Aorta (tissue), 5 donors: ENCODE measurements around the gene USP3. TPM values are rescaled to one million over a fixed set of nuclear protein-coding genes. Genes with fewer than 3 reads are reported as not detected.

Experiments used
- ATAC-seq: fragments of 200-7000 bp; cut with Tn5 transposase; one replicate; pipeline ENCODE4 v1.9.1; 2022; ENCODE audit warnings: moderate library complexity; ENCODE audit not compliant: low FRiP score
- DNase-seq, 2 donors: peaks; one replicate each; pipeline ENCODE4 v3.0.0-alpha.2; 2020
- H3K27ac ChIP-seq, 2 donors: one replicate each; pipeline ENCODE4 v1.5.1; 2013; ENCODE audit warnings: low read length in 2 of 2, mild to moderate bottlenecking in 2 of 2, moderate library complexity in 2 of 2, control low read depth in 1 of 2, inconsistent platforms in 1 of 2, low read depth in 1 of 2
- H3K27me3 ChIP-seq, 2 donors: one replicate each; pipeline ENCODE4 v1.6.1; 2013; ENCODE audit warnings: control low read depth in 1 of 2, low read length in 1 of 2, mild to moderate bottlenecking in 1 of 2, moderate library complexity in 1 of 2; ENCODE audit not compliant: insufficient read depth in 2 of 2, control insufficient read depth in 1 of 2
- H3K36me3 ChIP-seq, 2 donors: one replicate each; pipeline ENCODE4 v1.6.1; 2013; ENCODE audit warnings: control low read depth in 1 of 2, low read length in 1 of 2, mild to moderate bottlenecking in 1 of 2; ENCODE audit not compliant: insufficient read depth in 2 of 2, control insufficient read depth in 1 of 2
- H3K4me1 ChIP-seq, 2 donors: one replicate each; pipeline ENCODE4 v1.6.1; 2013; ENCODE audit warnings: low read length in 2 of 2, control low read depth in 1 of 2, mild to moderate bottlenecking in 1 of 2, moderate library complexity in 1 of 2; ENCODE audit not compliant: insufficient read depth in 2 of 2, control insufficient read depth in 1 of 2
- H3K4me3 ChIP-seq, 2 donors: one replicate each; pipeline ENCODE4 v1.5.1; 2013; ENCODE audit warnings: low read length in 2 of 2, control low read depth in 1 of 2, mild to moderate bottlenecking in 1 of 2
- H3K9me3 ChIP-seq: one replicate; pipeline ENCODE4 v1.6.1; 2013; ENCODE audit warnings: mild to moderate bottlenecking, low read length; ENCODE audit not compliant: control insufficient read depth
- WGBS, 2 donors: extraction: QIAGEN DNeasy Blood & Tissue Kit; methylation state at CpG; one replicate each; pipeline ENCODE4 v1.1.7; 2013; 5-methylcytosine and 5-hydroxymethylcytosine counted together
- intact Hi-C, 2 donors: fragments of 100-400 bp; cut with DNase I; formaldehyde crosslinking; loops; one replicate each; pipeline versions ENCODE4 v1.14.2 to v1.15.0; 2022
- polyA plus RNA-seq, 2 donors: library from polyadenylated mRNA; stranded (reverse); fragments of 200-250 nt; gene quantifications; one replicate each; pipeline ENCODE4 v1.2.3, GENCODE V29; 2013
- total RNA-seq, 2 donors: library from RNA; stranded (reverse); fragmentation: NEBNext Ultra II Directional; extraction: Animal tissue kit (Norgen Biotek cat#: 25700); gene quantifications; one replicate each; pipeline ENCODE4 v1.2.1, GENCODE V29; 2021
- donor health status: healthy with polysubstance abuse.
- donor health status: Bipolar disorder and iron deficiency.
- donor health status: DM: no; HTN: no; CAD: no.
- donor health status: DM: no; HTN: no; CAD: no.
- donor health status: DM: yes; HTN: yes; CAD: no.

The USP3 gene
- total and polyA plus RNA-seq, 4 donors: 16.3 to 60.0 (median 37.9) TPM

DNA sequence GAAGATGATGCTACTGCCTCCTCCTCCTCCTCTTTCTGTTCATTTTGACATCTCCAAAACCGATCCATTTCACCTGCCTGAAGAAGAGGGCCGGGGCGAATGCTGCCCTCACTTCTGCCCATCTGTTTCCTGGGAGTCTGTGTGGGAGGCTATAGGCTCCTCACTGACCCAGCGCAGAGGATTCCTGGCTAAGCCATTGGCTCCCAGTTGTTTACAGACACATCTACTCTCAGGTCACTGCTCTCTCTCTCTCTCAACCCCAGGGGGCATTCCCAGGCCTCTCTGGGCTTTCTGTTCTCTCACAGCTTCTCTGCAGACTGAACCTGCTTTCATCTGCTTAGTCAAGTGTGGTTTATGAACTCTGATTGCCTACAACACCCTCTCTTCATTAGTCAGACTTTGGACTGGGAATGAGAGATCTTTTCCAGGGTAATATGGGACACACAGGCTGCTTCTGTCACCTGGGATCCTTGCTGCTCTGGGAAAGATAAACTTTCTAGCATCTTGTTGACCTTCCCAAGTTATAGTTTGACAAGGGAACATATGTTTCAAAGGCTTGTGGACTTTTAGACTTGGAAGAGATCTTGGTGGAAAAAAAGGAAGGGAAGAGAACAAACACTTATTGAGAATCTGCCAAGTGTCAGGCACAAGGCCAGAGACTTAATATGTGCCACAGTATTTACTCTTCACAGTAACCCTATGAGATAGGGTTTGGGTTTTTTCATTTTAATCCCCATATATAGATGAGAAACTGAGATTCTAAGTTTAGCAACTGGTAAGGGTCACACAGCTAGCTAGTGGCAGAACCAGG is 30.2 kb upstream of the USP3 start:
- Histone ChIP-seq H3K36me3 (no peaks in the 10 kb centered on the region), H3K9me3 (no peaks in the 10 kb centered on the region), H3K27me3 (no peaks in the 10 kb centered on the region), H3K4me1 (peaks cover 0 to 5% of the 10 kb centered on the region in 2 donors), H3K4me3 (no peak overlapping the region), H3K27ac (no peak overlapping the region)
- DNase-seq: no peak
- intact Hi-C loops: no loop called here
- WGBS, 2 donors: 83% methylated on average over 4 of the region's 4 CpGs
- ATAC-seq: no peak

DNA sequence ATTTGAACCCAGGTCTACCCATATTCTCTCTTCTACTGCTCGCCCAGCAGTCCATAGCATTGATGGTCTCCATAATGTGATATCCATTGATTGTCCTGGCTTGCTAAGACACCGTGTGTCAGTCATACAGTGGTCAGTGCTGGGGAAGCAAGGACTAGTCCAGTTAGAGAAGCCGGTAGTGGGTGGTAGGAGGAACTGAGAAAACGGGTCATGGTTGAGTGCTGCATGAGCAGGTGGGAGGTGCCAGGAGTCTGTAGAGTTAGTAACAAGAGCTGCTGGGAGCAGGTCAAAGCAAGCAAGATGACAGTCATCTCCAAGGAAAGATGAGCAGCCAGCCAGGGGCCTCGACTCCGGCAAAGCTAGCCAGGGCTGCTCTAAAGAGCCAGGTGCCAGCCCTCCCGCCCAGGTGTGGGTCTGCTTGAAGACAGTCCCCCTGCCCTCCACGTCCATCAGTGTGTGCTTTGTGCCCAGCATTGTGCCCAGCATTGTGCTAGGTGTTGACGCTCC is 29.5 kb upstream of the USP3 start:
- 85 to 87% methylated on average over 9 of the region's 9 CpGs for WGBS, 2 donors
- Histone ChIP-seq H3K4me3 (no peak overlapping the region), H3K27ac (no peak overlapping the region), H3K36me3 (no peaks in the 10 kb centered on the region), H3K9me3 (no peaks in the 10 kb centered on the region), H3K27me3 (no peaks in the 10 kb centered on the region), H3K4me1 (peaks cover 0 to 5% of the 10 kb centered on the region in 2 donors)
- DNase-seq (no peak), ATAC-seq (peak; percentile 23)
- intact Hi-C loops: no loop called here

DNA sequence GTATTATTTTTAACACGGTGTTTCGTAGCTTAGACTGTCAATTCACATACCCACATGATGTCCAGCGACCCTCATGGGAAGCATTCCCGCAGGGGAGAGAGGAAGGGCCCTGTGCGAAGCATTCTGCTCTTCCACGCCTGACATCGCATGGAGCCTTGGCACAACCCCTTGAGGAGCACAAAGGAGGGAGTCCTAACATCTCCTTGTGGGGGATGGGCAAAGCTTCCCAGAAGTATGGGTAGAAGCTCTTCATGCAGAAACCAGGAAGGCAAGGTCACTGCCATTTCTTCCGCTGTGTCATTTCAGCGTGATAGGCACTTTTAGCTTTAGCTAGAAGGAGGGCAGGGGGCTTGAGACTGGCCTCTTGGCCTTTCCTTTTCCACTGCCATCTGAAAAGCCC is 28.7 kb upstream of the USP3 start:
- no peak for DNase-seq
- no peak for ATAC-seq
- 96% methylated on average over 9 of the region's 9 CpGs for WGBS, 2 donors
- Histone ChIP-seq H3K4me3 (no peak overlapping the region), H3K27me3 (no peaks in the 10 kb centered on the region), H3K4me1 (peaks cover 0 to 5% of the 10 kb centered on the region in 2 donors), H3K27ac (no peak overlapping the region), H3K36me3 (no peaks in the 10 kb centered on the region), H3K9me3 (no peaks in the 10 kb centered on the region)
- intact Hi-C loops: no loop called here

DNA sequence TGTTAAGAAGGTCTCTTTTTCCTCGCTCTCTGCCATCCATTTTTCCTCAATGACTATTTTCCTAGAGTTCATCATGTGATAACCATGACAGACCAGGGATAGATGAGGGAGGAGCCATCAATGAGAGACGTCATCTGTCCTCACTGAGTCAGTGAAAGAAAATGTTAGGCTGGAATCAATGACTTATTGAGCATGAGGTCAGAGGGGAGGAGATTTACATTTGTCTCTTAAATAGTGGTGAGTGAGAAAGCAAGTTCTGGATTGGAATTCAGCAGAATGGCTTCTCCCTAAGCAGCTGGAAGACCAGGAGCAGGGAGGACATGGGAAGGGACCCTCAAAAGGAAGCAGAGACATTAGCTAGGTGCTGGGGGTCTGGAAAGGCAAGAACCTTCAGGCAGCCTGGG is 28.2 kb upstream of the USP3 start:
- H3K36me3 ChIP-seq: no peaks in the 10 kb centered on the region
- no peak for DNase-seq
- H3K27ac ChIP-seq: no peak overlapping the region
- WGBS, 2 donors: 63 to 67% methylated on average over 2 of the region's 2 CpGs
- no peaks in the 10 kb centered on the region for H3K9me3 ChIP-seq
- H3K4me3 ChIP-seq: no peak overlapping the region
- H3K4me1 ChIP-seq: peaks cover 0 to 5% of the 10 kb centered on the region in 2 donors
- intact Hi-C loops: no loop called here
- ATAC-seq: no peak
- no peaks in the 10 kb centered on the region for H3K27me3 ChIP-seq

DNA sequence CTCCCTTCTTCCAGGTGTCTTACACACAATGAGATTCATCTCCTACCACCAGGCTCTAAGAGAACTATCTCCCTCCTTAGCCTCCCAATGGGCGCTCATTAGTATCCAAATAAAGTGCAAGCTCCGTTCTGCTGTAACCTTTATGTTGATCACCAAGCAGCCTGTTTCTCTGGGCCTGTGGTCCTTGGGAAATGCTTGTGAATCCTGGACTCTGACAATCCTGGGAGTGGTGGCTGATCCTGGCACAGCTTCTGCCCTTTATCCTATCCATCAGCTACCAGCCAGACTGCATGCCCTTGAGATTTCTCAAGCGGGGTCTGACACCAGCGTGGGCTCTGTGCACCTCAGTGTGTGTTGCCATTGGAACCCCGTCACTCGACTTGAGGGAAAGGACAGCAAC is 26.1 kb upstream of the USP3 start:
- Histone ChIP-seq H3K4me3 (no peak overlapping the region), H3K4me1 (peaks cover 0 to 5% of the 10 kb centered on the region in 2 donors), H3K27me3 (no peaks in the 10 kb centered on the region), H3K27ac (no peak overlapping the region), H3K36me3 (no peaks in the 10 kb centered on the region), H3K9me3 (no peaks in the 10 kb centered on the region)
- DNase-seq (no peak), ATAC-seq (no peak)
- intact Hi-C loops: no loop called here
- 94 to 95% methylated on average over 6 of the region's 6 CpGs for WGBS, 2 donors

DNA sequence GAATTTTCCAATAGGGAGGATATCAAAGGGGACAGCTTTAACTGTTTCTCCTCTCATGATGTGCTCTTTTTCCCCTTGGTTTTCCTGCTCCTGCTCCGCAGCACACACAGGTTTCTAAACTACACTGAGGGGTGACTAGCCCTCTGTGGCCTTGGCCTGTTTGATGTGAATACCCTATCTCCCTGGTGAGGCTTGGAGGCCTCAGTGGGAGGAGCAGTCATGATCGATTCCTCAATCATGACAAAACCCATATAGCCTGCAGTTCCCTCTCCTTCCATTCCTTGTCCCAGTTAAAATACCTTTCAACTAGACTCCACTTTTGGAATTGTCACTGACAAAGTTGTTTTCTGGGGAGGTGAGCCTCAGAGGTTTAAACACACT is 24.0 kb upstream of the USP3 start:
- DNase-seq (no peak), ATAC-seq (no peak)
- 89 to 98% methylated on average over 2 of the region's 2 CpGs for WGBS, 2 donors
- Histone ChIP-seq H3K36me3 (no peaks in the 10 kb centered on the region), H3K9me3 (no peaks in the 10 kb centered on the region), H3K27me3 (no peaks in the 10 kb centered on the region), H3K4me1 (no peaks in the 10 kb centered on the region), H3K27ac (no peak overlapping the region), H3K4me3 (no peak overlapping the region)
- intact Hi-C loops: no loop called here

DNA sequence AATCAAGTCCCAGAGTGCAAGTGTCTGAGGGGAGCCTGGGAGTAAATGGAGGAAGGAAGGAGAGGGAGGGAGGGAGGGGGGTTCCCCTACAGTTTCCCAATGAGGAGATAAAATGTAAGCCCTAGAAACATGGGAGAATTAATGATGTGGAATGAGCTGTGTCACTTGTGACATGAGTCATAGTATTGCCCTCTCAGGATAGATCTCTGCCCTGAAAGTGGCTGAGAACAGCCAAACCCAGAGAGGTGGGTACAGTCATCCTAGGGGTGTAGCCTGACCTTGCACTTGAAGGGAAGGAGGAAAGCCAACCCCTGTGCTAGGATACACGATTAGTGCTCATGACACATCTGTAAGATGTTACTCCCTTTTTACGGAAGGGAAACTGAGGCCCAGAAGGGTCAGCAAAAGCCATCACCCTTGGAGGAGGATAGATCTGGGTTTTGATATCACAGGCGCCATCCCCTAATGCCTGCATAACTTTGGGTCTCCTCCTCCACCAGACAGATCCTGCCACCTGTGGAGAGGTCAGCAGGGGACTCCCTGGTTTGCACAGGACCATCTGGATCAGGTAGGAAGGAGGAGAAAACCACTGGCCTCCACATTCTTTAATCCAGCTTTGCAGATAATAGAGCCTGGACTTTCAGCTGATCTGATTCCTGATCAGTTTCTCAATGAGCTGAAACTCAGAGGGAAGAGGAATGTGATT is 23.1 kb upstream of the USP3 start:
- H3K4me1 ChIP-seq: no peaks in the 10 kb centered on the region
- WGBS, 2 donors: 83 to 94% methylated on average over 3 of the region's 3 CpGs
- no peak overlapping the region for H3K27ac ChIP-seq

DNA sequence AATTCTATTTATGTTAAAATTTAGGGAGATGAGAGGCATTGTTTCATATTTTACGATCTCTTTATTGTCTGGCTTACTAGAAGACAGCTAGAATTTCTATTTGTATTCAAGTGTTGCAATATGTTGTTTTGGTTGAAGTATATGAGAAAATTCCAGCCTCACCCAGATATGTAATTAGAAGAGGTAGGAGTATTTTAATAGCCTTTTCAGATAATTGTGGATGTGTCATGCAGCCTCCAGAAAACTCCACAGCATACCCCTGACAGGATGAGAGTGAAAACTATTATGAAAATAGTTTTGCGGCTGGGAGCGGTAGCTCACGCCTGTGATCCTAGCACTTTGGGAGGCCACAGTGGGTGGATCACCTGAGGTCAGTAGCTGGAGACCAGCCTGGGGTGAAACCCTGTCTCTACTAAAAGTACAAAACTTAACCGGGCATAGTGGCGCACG is 21.5 kb upstream of the USP3 start:
- Histone ChIP-seq H3K4me3 (no peak overlapping the region), H3K27ac (no peak overlapping the region), H3K36me3 (no peaks in the 10 kb centered on the region), H3K4me1 (no peaks in the 10 kb centered on the region), H3K9me3 (no peaks in the 10 kb centered on the region), H3K27me3 (no peaks in the 10 kb centered on the region)
- WGBS, 2 donors: 81 to 93% methylated on average over 7 of the region's 7 CpGs
- ATAC-seq: no peak
- no peak for DNase-seq
- intact Hi-C loops: no loop called here

More for the DNA sequence above, 23.1 kb upstream of the USP3 start:
- H3K4me3 ChIP-seq: no peak overlapping the region
- H3K9me3 ChIP-seq: no peaks in the 10 kb centered on the region
- H3K27me3 ChIP-seq: no peaks in the 10 kb centered on the region
- intact Hi-C loops: no loop called here
- DNase-seq (no peak), ATAC-seq (no peak)
- H3K36me3 ChIP-seq: no peaks in the 10 kb centered on the region
